ENCODE measurements around the gene RIPK3.

Gene RIPK3

DNA sequence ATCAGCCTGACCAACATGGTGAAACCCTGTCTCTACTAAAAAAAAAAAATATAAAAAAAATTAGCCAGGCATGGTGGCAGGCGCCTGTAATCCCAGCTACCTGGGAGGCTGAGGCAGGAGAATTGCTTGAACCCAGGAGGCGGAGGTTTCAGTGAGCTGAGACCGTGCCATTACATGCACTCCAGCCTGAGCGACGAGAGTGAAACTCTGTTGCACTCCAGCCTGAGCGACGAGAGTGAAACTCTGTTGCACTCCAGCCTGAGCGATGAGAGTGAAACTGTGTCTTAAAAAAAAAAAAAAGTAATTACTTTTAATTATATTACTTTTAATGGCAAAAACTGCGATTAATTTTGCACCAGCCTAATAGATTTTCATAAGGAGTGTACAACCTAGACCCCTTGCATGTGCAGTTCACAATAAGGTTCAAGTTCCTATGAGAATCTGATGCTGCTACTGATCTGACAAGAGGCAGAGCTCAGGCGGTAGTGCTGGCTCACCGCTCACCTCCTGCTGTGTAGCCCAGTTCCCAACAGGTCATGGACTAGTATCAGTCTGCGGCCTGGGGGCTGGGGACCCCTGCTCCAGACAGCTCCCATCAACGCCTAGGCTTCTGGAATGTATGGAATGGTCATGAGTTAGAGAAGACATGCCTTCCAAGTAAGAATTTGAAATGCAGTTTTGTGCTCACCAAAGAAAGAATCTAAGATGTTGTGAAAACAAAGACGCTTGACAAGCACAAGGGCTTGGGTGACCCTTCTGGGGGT is 18.4 kb downstream of the RIPK3 start:
- no peak for FAIRE-seq

DNA sequence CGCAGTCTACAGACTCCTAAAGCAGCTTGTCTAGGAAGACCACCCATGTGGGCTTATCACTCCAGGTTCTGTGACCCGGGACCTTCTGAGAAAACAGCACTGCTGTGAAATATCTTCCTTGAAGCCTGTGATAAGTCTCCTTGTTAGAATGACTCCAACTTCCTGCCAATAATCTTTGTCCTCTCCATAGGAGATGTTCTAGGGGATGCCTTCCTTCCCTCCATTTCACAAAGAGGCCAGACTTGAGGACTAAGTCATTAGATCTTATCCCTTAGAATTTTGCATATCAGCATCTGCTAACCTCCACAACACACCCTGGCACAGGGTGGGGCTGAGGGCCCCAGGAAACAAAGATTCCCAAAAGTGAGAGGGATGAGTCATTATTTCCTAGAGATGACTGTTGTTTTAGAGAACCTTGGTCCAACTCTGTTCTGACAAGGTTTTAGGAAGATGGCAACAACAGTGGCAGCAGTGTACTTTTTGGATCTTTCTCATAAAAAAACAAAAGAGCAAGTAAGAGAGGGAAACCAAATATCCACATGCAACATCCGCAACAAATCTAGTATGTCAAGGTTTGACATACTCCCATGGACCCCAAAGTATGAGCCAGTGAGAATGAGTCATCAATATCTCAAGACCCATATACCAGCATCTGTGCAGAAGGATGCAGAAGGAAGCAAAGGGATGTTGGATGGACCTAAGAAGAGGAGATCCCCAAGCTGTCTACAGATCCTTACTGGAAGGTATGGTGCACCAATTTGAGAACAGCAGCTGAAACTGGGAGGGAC is 22.5 kb downstream of the RIPK3 start:
- FAIRE-seq: no peak

DNA sequence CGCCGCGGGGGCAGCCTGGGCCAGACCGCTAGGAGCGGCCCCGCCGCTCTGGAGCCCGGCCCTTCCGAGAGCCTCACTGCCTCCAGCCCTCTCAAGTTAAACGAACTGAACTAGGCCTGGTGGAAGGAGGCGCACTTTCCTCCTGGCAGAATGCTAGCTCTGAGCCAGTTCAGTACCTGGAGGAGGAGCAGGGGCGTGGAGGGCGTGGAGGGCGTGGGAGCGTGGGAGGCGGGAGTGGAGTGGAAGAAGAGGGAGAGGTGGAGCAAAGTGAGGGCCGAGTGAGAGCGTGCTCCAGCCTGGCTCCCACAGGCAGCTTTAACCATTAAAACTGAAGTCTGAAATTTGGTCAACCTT is 23.2 kb downstream of the RIPK3 start:
- FAIRE-seq: no peak

DNA sequence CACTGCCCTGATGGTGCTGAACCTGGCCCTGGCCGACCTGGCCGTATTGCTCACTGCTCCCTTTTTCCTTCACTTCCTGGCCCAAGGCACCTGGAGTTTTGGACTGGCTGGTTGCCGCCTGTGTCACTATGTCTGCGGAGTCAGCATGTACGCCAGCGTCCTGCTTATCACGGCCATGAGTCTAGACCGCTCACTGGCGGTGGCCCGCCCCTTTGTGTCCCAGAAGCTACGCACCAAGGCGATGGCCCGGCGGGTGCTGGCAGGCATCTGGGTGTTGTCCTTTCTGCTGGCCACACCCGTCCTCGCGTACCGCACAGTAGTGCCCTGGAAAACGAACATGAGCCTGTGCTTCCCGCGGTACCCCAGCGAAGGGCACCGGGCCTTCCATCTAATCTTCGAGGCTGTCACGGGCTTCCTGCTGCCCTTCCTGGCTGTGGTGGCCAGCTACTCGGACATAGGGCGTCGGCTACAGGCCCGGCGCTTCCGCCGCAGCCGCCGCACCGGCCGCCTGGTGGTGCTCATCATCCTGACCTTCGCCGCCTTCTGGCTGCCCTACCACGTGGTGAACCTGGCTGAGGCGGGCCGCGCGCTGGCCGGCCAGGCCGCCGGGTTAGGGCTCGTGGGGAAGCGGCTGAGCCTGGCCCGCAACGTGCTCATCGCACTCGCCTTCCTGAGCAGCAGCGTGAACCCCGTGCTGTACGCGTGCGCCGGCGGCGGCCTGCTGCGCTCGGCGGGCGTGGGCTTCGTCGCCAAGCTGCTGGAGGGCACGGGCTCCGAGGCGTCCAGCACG is 23.8 kb downstream of the RIPK3 start:
- no peak for FAIRE-seq

DNA sequence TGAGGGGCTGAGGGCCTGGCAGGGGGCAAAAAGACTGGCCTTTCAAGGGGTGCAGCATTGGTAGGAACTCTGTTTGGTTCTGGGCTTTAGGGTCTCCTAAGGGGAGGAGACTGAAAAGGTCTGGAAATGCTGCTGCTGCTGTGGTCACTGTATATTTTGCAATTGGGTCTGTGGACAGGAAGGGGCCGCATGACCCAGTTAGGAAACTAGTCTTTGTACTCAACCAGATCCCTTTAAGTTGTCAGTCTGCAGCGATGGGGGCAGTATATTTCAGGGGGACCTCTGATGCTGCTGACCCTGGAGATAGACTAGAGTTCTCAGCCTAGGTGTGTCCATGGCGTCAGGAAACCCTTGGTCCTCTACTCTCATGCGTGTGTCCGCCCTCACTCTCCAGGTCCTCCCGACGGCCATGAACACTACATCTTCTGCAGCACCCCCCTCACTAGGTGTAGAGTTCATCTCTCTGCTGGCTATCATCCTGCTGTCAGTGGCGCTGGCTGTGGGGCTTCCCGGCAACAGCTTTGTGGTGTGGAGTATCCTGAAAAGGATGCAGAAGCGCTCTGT is 24.5 kb downstream of the RIPK3 start:
- no peak for FAIRE-seq

DNA sequence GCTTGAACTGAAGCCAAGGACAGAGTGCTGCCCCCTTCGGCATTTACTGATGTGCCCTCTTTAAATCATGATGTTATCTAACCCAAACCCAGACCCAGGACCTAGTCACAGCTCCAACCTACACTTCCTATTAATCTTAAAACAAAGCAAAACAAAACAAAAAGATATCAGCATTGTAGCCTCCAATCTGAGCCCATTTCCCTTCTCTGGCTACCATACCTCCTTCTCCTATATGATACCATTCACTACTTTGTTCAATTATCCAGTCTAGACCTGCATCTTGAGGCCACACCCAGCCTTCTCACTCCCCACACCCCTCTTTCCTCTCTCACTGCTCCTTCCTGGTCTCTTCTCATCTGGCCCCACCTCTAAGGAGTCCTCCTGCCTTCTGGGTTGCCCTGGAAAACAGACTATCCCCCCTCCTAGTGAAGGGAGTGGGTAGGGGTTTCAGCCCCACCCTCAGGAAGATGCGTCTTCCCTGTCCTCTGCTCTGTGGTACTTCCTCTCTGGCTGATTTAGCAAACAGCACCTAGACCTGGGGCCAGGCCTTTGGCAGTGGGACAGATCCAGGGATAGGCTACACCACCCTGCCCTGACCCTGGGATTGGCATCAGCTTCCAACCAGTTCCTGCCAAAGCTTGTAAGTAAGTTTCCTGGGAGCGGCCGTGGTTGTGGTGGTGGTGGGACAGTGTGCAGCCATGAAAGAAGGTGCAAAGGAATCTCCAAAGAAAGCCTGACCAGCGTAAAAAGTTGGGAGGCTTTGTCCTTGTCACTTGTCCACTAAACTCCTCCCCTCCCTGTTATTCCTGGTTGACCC is 25.2 kb downstream of the RIPK3 start:
- no peak for FAIRE-seq

DNA sequence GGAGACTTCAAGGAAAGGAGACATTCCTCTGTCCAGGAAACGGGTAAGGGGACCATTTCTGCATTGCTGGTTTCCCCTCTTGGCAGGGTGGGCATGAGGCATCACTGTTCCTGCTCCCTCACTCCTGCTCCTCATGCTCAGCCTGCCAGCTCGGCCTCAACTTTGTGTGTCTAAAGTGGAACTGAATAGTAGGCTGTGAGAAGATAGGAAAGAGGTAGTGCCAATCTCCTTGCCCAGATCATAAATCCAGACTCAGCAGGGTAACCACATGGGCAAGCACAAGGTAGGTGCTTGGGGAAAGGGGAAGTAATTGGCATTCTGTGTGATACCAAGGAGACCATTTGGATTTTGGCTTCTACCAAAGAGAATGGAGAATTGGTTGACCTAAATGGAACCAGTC is 25.9 kb downstream of the RIPK3 start:
- FAIRE-seq: no peak

DNA sequence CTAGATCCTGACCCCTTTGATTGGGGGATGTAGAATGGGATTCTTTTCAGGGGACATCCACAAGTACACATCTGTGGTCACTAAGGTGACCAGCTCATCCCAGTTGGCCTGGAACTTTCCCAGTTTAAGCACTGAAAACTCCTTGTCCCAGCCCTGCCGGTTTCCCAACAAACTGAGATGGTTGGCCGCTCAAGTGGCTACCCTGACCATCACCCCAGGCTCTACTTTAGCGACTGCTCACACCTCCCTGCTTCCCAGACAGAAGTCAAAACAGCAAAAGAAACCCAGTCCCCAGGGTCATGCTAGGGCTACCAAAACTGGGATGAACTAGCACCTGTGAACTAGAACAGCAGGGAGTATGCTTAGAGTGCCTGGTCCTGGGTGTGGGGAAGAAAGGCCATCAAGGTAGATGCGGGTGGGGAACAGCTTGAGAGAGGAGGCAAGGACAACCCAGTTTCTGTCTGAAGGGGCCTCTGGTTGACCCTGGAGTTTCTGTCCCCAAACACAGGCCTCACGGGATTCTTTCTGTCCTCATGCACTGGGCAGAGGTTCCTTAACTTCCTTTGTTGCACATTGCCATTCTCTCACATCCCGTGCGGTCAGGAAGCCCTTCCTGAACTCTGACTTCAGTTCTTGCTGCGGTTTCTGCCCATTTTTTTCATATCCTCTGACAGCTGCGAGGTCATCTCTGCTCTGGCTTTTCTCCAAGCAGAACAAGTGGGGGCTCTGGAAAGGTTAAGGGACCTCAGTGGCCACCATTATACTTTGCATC is 26.9 kb downstream of the RIPK3 start:
- FAIRE-seq: no peak

DNA sequence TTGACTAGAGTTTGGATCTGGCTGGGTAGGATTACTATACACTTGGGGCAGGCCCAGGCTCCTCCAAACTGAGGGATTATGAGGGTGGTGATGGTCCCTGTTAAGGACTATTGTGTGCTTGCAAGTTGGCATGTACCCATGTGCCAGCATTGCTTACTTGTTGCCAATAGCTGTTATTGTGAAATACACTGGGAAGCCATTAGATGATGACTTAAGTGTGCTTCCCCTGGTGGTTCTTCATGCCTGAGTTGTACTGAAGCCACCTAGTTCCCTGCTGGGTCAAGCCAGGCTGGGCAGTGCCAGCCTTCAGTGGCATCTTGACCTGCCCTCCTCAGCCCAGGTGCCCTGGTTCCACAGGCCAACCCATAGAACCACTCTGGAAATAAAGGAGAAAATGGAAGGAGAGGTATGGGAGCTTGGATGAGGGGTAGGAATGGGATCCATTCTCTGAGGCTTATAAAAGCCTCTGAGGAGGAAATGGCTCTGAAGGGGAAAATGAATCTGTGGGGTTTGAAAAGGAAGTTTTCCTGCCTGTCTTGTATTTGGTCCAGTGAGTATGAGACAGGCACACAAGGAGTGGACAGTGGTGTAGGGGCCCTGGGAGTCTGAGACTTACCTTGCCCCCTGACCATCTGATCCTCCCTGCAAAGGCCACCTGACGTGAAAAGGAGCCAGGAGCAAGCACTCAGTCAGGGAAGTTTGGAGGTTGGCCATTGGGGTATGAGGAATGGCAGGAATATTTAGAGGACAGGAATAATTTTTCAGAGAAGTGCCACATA is 27.8 kb downstream of the RIPK3 start:
- no peak for FAIRE-seq

DNA sequence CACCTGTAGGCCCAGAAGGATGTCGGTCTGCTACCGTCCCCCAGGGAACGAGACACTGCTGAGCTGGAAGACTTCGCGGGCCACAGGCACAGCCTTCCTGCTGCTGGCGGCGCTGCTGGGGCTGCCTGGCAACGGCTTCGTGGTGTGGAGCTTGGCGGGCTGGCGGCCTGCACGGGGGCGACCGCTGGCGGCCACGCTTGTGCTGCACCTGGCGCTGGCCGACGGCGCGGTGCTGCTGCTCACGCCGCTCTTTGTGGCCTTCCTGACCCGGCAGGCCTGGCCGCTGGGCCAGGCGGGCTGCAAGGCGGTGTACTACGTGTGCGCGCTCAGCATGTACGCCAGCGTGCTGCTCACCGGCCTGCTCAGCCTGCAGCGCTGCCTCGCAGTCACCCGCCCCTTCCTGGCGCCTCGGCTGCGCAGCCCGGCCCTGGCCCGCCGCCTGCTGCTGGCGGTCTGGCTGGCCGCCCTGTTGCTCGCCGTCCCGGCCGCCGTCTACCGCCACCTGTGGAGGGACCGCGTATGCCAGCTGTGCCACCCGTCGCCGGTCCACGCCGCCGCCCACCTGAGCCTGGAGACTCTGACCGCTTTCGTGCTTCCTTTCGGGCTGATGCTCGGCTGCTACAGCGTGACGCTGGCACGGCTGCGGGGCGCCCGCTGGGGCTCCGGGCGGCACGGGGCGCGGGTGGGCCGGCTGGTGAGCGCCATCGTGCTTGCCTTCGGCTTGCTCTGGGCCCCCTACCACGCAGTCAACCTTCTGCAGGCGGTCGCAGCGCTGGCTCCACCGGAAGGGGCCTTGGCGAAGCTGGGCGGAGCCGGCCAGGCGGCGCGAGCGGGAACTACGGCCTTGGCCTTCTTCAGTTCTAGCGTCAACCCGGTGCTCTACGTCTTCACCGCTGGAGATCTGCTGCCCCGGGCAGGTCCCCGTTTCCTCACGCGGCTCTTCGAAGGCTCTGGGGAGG is 28.9 kb downstream of the RIPK3 start, which contains the start of gene LTB4R:
Gene LTB4R, plus strand, starts transcription at position 857 of the 959 bp plus-strand sequence. CDS start 4,150 bp downstream, outside the sequence.
- FAIRE-seq: no peak

DNA sequence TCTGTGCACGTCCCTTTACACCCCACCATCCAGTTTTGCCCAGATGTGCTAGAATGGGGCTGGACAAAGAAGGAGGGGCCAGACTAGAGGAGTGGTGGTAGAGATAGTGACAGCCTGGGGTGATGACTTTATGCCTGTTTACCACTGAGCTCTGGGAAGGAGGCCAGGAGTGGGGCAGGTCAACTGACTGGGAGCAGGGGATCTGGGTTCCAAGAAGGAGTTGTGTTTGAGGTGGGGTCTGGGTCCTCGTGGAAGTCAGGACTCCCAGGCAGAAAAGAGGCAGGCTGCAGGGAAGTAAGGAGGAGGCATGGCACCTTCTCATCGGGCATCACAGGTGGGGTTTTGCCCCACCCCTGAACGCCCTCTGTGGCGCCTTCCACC is 29.5 kb downstream of the RIPK3 start:
- no peak for FAIRE-seq

DNA sequence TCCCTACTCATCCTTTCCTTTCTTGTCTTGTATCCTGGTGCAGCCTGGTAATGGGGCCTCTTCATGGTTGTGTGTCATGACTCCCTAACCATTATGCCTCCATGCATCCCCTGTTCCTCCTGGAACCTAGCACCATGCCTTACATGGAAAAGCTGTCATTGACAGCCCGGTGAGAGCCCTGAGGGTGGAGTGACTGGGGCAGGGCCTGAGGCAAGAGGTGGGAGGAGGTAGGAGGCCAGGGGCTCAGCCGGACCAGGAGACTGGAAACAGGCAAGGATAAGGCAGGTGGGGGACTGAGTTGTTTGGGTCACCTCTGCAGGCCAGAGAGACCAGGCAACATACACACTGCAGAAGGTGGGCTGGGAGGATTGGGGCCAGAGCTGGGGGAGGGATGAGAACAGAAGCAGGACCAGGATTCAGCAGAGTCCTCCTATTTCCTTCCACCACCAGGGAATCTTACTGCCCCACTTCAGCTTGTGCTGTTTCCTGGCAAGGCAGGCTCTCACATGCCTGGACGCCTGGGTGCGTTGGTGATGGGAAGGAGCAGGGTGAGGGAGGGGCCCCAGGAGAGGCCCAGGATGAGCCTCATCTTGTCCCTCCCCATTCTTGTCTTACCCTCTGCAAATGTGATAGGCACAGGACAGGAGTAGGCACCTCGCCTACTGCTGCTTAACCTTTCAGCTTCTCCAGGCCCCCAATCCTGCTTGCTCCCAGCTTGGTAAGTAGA is 30.1 kb downstream of the RIPK3 start, which contains the start of gene LTB4R2:
Gene LTB4R2, plus strand, starts transcription at position 603 of the 727 bp plus-strand sequence. CDS start 525 bp downstream, outside the sequence.
- FAIRE-seq: no peak

DNA sequence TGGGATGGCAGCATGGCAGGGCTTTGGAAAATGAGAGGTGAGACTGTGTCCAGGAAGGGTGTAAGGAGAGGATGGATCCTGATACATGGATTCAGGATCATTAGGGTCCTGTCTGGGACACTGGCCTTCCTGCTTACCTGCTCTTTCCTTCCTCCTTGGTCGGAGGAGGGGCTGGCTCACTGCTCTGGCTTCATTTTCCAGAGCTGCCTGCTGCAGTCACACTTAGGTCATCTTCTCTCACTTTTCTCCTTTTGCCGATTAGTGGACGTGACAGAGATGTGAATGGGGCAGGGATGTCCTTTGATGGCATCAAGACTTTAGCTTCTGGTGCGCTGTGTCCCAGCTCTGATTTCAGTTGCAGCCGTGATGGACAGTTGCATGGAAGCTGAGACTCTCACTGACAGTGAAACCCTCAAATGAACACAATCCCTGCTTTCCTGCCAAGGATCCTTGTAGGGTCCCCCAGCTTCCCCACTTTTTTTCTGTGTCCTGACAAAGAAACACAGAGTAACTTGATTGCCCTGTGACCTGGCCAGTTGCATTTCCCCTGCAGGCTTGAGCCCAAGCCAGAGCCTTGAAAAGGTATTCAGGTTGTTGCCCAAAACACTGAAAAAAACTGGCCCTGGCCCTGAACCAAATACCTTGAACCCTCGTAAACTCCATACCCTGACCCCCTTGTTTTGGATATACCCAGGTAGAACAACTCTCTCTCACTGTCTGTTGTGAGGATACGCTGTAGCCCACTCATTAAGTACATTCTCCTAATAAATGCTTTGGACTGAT is 31.3 kb downstream of the RIPK3 start:
- no peak for FAIRE-seq

DNA sequence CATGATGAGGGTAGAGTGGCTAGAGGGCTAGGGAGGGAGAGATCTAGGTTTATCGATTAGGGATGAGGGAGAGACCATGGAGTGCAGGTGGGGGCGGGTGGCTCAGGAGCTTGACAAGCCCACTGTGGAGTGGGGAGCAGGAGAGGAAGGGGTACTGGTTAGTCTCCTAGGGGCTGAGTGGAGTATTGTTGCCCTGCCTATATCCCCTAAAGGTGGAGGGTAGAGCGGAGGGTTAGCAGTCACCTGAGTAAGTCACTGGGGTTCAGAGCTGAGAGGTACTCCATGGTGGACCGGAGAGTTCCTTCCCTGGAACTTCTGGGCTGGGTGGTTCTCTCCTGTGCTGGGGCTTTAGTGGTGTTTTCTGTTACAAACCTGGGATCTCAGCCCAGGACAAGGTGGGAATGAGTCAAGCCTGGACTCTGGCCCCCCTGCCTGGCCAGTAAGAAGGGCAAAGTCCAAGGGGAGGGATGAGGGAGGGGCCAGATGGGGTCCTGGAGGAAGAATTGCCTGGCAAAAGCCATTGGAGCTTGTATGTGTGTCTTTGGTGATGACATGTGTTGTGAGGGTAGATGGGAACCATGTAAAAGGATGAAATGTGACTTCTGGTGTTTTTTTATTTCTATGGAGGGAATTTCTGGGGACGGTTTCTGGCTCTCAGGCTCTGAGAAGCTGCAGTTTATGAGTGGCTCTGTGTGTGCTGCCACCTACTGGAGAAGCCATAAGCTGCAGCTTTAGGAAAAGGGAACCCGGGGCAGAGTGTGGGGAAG is 32.0 kb downstream of the RIPK3 start, which contains the start of gene CIDEB:
Gene CIDEB, minus strand, starts transcription at position 403 of the 767 bp plus-strand sequence. Its CDS starts 119 bp downstream, at position 284.
- FAIRE-seq: no peak

DNA sequence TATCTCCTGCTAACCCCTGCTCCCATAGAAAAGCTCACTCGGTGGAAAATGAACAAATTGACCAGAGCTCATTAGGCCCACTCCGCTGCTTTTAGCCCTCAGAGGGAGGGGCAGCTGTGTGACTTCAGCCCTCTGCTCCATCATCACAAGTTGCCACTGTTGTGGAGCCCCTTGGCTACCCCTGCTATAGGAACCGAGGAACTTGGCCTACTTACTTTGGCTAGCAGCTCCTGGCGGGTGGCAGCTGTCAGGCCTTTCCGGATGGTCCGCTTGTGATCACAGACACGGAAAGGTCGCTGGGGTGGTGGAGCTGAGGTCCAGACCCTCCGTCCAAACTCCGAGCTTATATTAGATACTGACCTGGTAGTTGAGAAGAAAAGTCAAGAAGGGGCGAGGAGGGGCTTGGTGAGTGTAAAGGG is 32.6 kb downstream of the RIPK3 start:
- no peak for FAIRE-seq

DNA sequence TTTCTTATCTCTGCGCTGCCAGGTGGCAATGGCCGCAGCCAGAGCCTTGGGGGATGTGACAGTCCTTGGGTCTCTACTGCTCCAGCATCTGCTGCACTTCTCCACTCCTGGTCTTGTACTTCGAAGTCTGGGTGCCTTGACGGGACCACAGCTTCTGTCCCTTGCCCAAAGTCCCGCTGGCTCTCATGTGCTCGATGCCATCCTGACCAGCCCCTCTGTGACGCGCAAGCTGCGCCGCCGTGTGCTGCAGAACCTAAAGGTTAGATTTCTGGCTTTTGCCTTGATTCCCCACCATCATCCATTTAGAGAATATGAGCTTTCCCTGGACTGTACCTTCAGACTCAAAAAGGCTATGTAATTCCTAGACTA is 35.8 kb downstream of the RIPK3 start:
- no peak for FAIRE-seq

Measured in endometrium (tissue), 2 donors.